Activated gamma-delta T cell (primary cell): Measurements from ENCODE around the gene ZNF211.

Experiments
- DNase-seq: peaks from one replicate; lab custom pipeline; 2025; lab: John Stamatoyannopoulos, UW

ZNF211 gene

DNA sequence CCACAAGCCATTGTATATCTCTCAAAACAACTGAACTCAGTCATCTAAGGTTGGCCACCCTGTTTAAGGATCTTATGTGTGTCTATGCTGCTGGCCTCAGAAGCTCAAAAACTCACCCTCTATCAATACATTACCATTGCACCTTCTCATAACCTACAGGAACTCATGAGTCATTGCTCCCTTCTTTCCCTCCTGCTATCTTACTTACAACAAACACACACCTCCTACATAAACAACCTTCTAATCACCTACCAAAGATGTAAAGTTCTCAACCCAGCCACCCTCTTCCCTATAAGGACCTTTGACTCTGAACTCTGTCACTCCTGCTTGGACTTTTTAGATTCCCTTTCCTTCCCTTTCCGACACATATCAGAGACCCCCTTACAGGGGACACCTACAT, 22.5 kb downstream of the ZNF211 start:
- DNase-seq, result no peak

DNA sequence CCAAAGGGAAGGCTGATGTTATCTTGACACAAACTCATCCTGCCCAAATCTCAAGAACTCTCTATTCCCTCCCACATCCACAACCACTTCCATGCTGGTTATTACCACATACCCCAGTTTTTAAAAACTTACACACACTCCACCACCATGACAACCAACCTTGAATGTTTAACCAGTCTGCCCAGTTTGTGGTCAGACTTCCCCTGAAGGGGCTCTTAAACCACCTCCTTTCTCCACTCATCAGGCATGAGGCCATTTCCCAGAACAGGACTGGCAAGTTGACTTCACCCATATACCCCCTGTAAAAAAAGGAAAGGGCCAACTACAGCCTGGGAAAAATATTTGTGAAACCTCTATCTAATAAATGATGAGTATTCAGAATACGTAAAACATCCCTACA, 23.4 kb downstream of the ZNF211 start:
- no peak for DNase-seq

DNA sequence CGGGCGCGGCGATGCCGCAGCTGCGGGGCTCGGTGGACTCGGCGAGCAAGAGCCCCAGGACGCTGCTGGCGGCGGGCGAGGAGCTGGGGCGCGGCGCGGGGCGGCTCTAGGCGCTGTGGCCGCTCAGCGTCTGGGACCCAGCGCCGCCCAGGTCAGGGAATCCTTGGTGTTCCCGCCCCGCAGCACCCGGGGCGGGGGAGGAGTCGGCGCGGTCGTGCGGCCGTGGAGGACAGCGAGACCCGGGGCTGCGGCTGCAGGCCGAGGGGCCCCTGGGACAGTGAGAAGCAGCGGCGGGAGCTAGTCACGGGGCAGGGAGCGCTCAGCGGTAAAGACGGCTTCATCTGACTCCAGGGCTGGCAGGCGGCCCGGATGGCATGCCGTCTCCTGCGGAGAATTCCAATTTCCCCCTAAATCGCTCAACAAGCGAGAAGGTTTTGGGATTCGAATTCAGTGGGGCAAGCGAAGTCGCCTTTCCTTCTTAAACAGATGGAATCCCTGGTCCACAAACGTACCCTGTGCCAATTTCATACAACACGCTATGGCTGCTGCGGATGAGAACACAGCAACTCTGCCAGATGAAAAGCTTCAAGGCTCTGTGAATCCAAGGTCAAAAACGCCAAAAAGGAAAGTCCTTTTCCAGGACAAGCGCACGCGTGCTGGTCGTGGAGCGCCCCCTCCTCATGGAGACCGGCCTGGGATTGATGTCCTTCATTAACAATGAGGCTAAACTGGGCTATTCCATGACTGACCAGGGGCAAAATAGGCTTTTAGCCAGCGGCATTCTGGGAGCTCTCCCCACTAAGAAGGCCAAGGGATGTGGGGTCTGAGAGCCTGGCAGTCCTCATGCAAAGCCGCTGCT, 31.5 kb downstream of the ZNF211 start:
- DNase-seq, result no peak

DNA sequence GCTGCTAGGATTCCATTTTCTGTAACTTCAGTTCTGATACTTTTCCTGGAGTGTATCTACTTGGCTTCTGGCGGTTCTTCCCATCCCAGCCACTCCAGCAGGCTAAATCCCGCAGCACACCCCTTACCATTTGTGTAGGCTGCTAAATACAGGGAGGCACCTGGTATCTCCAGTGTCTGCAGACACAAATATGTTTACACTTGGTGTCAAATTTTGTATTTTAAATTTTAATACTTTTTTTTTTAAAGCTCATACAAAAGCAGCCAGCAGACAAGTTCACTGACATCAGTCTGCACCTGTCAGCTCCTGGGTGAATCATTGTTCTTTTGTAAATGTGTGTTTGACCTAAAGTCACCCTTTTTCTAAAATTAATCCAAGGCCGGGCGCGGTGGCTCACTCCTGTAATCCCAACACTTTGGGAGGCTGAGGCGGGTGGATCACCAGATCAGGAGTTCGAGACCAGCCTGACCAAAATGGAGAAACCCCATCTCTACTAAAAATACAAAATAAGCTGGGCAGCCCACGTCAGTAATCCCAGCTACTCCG, 32.4 kb downstream of the ZNF211 start:
- no peak for DNase-seq

DNA sequence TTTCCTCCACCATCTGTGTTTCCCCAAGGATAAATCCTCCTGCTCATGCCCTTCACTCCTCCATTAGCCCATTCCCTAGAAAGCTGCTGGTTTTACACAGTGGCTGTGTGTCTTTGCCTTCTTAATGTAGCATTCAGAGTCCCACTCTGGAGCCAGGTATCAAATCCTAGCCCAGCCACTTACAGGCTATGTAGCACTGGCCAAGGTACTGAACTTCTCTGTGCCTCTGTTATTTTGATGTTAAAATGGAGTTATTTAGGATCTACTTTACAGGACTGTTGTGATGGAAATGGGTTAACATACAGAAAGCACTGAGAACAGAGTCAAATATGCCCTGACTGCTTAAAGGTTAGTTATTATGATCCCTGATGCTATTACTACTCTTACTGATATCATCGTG, 34.3 kb downstream of the ZNF211 start:
- DNase-seq, result no peak

DNA sequence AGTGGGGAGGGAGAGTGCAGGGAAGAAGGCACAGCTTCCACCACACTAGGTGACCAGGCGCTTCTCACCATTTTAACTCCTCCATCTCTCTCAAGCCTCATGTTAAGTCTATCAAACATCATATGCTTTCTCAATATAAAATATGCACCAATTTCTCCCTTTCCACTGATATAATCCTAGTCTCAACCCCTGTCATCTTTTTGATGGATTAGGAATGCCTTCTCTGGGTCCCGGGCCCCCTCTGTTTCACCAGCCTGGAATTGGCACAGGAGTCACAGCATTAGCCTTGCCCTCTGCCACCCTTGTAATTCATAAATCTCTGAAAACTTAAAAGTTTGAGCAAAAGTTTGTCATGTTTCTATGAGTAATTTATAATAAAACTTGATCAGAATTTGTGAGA, 35.7 kb downstream of the ZNF211 start, which contains the start of gene ZSCAN4:
Gene ZSCAN4, plus strand, starts transcription at position 301 of the 400 bp plus-strand sequence. CDS start 7,211 bp downstream, outside the sequence.
- no peak for DNase-seq

DNA sequence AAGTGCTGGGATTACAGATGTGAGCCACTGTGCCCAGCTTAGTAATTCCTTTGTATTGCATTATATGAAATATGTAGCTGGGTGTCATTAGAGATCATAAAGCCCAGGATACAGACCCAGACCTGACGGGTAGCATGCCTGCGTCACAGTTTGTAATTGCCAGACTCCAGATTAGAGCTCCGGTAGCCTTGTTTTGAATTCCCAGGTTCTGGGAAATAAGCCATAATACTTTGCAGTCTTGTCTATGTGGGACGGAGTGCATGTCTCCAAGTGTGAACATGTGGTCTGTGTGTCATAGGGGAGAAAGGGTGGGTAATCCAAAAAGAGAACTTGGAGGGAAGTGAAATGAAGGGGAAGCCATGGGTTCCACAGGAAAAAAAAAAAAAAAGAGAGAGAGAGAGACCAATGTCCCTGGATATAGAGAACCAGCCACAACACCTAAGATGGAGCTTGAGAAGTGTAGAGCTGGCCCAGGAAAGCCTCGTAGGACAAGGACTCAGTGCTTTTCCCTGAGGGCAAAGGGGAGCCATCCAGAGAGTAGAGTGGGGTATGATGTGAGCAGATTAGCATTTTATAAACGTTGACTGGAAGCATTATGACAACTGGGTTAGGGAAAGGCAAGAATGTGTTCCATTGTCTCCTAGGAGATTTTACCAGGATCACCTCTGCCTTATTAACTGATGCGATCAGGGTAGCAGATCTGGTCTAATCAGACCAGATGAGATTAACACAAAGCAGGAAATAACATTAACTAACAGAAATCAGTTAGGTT, 38.3 kb downstream of the ZNF211 start:
- DNase-seq, result no peak

DNA sequence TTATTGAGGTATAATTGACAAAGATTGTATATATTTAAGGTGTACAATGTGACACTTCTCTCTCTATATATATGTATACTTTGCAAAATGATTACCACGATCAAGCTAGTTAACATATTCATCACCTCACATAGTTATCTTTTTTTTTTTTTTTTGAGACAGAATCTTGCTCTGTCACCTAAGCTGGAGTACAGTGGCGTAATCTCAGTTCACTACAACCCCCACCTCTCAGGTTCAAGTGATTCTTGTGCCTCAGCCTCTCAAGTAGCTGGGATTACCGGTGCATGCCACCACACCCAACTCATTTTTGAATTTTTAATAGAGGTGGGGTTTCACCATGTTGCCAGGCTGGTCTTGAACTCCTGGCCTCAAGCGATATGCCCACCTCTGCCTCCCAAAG, 39.5 kb downstream of the ZNF211 start:
- no peak for DNase-seq

DNA sequence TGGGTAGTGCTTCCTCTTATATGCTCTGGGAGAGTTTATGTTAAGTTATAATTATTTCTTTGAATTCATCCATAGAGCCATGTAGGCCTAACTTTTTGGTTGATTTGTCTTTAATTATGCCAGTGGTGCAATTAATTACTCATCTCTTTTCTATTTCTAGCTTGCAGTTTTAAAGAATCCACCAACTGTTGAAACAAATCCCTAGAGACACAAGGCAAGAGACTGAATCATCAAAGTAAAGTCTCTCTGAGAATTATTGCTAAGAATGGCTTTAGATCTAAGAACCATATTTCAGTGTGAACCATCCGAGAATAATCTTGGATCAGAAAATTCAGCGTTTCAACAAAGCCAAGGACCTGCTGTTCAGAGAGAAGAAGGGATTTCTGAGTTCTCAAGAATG, 42.9 kb downstream of the ZNF211 start:
- DNase-seq, result no peak

DNA sequence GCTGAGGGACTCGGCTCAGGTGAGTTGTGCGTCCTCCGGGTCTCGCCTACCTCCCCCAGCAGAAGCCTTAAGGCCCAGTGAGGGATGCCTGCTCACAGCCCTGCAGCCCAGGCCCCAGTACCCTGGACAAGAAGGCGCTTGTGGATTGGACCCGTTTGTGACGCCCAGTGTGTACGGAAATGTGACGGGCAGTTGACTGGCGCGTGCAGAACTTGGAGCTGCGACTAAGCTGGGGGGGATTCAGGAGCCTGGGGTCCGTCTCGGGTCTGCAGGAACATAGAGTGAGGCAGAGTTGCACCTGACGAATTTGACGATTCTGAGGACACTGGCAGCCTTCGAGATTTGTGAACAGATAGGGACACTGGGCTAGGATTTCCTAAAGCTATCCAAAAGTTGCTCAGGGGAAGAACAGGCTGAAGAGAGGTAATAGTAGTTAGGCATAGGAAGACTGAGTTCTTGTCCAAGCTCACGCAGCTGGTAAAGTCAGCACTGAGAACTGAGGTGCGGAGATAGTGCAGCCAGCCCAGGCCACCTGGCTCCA, 49.3 kb downstream of the ZNF211 start:
- no peak for DNase-seq

DNA sequence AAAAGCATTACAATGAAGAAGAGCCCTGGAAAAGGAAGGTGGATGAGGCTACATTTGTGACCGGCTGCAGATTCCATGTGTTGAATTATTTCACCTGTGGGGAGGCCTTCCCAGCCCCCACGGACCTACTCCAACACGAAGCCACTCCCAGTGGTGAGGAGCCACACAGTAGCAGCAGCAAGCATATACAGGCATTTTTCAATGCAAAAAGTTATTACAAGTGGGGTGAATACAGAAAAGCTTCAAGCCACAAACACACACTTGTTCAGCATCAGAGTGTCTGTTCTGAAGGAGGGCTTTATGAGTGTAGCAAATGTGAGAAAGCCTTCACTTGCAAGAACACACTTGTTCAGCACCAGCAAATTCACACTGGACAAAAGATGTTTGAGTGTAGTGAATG, 53.8 kb downstream of the ZNF211 start:
- DNase-seq, result no peak

DNA sequence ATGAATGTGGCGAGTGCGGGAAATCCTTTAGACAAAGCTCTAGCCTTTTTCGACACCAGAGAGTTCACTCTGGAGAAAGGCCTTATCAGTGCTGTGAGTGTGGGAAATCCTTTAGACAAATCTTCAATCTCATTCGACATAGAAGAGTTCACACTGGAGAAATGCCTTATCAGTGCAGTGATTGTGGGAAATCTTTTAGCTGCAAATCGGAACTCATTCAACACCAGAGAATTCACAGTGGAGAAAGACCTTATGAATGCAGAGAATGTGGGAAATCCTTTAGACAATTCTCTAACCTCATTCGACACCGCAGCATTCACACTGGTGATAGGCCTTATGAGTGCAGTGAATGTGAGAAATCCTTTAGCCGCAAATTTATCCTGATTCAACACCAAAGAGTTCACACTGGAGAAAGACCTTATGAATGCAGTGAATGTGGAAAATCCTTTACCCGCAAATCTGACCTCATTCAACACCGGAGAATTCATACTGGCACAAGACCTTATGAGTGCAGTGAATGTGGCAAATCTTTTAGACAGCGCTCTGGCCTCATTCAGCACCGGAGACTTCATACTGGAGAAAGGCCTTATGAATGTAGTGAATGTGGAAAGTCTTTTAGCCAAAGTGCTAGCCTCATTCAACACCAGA, 54.5 kb downstream of the ZNF211 start:
- DNase-seq, result no peak

DNA sequence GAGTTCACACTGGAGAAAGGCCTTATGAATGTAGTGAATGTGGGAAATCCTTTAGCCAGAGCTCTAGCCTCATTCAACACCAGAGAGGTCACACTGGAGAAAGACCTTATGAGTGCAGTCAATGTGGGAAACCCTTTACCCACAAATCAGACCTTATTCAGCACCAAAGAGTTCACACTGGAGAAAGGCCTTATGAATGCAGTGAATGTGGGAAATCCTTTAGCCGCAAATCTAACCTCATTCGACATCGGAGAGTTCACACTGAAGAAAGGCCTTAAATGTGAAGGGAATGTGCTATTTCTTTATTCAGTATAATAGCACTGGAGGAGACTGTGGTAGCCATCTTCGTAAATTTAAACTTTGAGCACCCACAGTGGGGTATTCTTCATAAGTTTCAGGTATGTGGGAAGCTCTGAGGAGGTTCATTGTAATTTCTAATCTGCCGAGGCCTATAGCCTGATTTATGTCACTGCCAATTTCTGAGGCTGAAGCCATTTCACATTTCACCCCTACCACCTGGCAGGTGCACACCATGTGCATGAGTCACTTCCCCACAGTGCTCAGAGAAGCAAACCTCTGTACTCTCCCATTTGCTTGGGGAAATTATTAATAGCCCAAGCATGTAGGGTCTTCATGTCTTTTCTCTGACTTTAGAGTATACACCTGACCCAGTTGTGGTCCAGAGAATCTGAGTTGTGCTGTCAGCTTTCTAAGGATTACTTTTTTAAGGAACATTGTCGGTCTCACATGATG, 55.2 kb downstream of the ZNF211 start:
- DNase-seq, result no peak

DNA sequence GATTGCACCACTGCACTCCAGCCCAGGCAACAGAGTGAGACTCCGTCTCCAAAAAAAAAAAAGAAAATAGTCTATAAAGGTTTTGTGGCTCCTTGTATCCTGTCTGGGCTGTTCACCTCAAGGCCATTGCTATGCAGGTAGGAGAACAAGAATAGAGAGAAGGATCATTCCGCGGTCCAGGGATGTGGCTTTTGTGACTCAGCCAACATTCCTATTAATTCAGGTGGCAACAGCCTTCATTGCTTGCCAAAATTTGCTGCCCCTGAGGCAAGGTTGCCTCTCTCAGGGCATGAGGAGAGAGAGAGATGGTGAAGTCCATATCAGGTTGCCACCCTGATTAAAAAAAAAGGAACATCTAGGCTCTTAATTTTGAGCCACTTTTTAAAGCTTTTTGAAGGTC, 56.8 kb downstream of the ZNF211 start:
- DNase-seq, result no peak
